ENCODE measurements around the gene MRGPRF. TPM values are rescaled to one million over a fixed set of nuclear protein-coding genes. Genes with fewer than 3 reads are reported as not detected.

MRGPRF gene, protein sequence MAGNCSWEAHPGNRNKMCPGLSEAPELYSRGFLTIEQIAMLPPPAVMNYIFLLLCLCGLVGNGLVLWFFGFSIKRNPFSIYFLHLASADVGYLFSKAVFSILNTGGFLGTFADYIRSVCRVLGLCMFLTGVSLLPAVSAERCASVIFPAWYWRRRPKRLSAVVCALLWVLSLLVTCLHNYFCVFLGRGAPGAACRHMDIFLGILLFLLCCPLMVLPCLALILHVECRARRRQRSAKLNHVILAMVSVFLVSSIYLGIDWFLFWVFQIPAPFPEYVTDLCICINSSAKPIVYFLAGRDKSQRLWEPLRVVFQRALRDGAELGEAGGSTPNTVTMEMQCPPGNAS
- total RNA-seq = 211 and 225 TPM in 2 replicates

DNA sequence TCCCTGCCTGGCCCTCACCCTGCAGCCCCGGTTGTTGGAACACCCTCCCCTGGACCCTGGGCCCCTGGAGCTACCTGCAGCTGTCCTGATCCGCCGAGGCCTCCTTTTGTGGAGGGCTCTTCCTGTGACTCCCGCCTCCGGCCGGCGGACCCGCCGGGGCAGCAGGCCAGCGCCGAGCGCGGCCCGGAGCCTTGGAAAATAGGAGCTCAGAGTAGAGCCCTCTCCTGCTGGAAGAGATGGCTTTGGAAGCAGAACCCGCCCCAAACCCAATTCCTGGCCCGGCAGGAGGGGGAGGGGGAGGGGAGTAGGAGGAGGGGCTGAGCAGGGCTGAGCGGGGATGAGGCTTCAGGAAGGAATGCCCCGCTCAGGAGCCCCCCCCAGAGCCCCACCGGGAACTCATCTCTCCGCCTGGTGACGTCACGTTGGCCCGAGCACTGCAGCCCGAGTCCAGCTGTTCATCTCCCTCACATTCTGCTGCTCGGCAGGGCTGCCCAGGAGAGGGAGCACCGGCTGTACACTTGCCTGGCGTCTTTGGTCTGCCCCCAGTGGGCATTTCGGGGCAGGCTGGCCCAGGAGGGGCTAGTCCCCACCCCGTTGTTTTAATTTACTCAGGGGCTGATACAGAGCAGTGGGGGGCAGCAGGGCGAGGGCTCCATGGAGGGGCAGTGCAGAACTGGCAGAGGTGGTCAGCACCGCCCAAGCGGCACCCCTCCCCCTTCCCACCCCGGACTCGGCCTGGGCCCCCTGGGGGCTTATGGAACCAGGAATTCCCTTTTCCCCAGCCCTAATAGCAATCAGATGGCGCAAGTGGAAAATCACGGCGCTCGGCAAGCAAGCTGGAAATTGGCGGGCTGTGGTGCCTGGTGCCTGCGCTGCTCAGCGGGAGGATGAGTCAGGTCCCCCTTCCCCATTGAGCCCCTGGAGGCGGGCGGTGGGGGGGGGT lies at the start of gene MRGPRF:
TSS of gene MRGPRF (minus strand) at position 238 of the 943 bp plus-strand sequence. CDS start 3,345 bp downstream, outside the sequence.

DNA sequence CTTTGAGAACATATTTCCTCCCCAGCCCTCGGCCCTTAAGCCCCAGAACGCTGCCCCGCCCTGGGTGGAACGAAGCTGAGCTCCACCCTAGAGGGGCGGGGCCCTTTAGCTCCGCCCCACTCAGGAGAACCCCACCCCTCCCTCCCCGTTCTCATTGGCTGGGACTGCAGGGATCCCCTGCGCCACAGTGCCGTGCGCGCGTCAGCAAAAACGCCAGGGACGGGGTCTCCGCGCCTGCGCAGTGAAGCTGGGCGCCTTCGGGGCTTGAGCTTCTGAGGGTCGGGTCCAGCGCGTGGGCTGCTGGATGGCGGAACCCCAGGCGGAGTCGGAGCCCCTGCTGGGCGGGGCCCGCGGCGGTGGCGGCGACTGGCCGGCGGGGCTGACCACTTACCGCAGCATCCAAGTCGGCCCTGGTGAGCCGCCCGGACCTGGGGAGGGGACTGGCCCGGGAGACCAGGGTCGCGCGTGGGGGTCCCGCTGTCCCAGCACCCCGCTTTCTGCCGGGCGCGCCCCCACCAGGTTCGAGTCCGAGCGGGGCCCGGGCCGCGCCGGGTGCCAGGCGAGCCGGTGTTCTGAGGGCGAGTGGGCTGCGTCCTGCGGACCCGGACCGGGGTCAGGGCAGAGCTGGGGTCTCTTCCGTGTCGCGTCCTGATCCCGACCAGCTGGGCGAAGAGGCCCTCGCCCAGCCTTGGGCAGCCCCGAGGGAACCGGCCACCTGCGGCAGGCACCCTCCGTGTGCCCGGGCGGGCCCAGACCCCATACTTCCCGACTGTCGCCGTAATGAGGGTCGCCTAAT lies 35.8 kb upstream of the MRGPRF start, which contains the start of gene TPCN2:
TSS of gene TPCN2 (plus strand) at position 239 of the 796 bp plus-strand sequence. CDS start at position 305, 66 bp downstream.

DNA sequence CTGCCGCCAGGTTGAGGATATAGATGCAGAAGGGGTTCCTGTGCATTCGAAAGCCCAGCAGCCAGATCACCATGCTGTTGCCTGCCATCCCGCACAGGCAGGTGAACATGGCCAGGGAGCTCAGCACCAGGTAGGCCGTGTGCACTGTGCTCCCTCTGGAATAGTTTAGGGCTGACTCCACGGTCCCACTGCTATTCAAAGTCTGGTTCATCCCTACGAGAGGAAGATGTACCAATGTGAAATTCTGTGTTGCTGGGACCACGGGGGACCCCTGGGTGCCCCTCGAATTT lies 32.3 kb downstream of the MRGPRF start, which contains the start of gene MRGPRD:
TSS of gene MRGPRD (minus strand) at position 211 of the 290 bp plus-strand sequence. CDS start at position 211, 0 bp downstream.

Other genes starting within 250 kb of the MRGPRF start
- 27.2 and 29.4 TPM in 2 replicates for gene CPT1A, start 171.3 kb downstream of the MRGPRF start, total RNA-seq
- 31.6 and 34.9 TPM in 2 replicates for gene MRPL21, start 109.4 kb downstream of the MRGPRF start, total RNA-seq
- gene IGHMBP2, start 109.4 kb downstream of the MRGPRF start, total RNA-seq = 9.4 and 10.4 TPM in 2 replicates
- gene MRGPRD, start 32.3 kb downstream of the MRGPRF start, total RNA-seq = 0.49 TPM in 1 of 2 replicates, not detected in the other
- 21.6 and 30.5 TPM in 2 replicates for gene TPCN2, start 35.7 kb upstream of the MRGPRF start, total RNA-seq
- gene SMIM38, start 142.7 kb upstream of the MRGPRF start, total RNA-seq = 0.24 and 0.65 TPM in 2 replicates